GM23248 (cell line): ENCODE measurements around the gene SYNGR3. TPM values are rescaled to one million over a fixed set of nuclear protein-coding genes. Genes with fewer than 3 reads are reported as not detected.
A peak's percentile ranks its signal among the peaks of the same experiment; 100 is the strongest.

Experiments used
- DNase-seq: peaks from one replicate; pipeline ENCODE4 v3.0.0-alpha.2; 2015
- H2AFZ ChIP-seq: fragments of 200-600 bp; sonication (generic); 2 replicates; pipeline ENCODE4 v1.6.1; 2016; ENCODE audit warnings: antibody characterized with exemption
- H3F3A ChIP-seq: fragments of 200-600 bp; sonication (generic); 2 replicates; pipeline ENCODE4 v1.6.1; 2016; ENCODE audit warnings: mild to moderate bottlenecking, antibody characterized with exemption, mixed run types; ENCODE audit not compliant: insufficient read depth
- H3K27ac ChIP-seq: fragments of 200-600 bp; sonication (generic); 2 replicates; pipeline ENCODE4 v1.5.1; 2016; ENCODE audit warnings: mild to moderate bottlenecking
- H3K27me3 ChIP-seq: fragments of 200-600 bp; sonication (generic); replicated peaks from 2 replicates; pipeline ENCODE4 v1.6.1; 2016; ENCODE audit warnings: mild to moderate bottlenecking; ENCODE audit not compliant: insufficient read depth
- H3K36me3 ChIP-seq: fragments of 200-600 bp; sonication (generic); 2 replicates; pipeline ENCODE4 v1.6.1; 2016; ENCODE audit warnings: low read depth, mild to moderate bottlenecking
- H3K4me1 ChIP-seq: fragments of 200-600 bp; sonication (generic); 2 replicates; pipeline ENCODE4 v1.6.1; 2016; ENCODE audit warnings: mild to moderate bottlenecking; ENCODE audit not compliant: insufficient read depth
- H3K4me2 ChIP-seq: fragments of 200-600 bp; sonication (generic); one replicate; pipeline ENCODE4 v1.6.1; 2016; ENCODE audit warnings: mild to moderate bottlenecking; ENCODE audit not compliant: unreplicated experiment
- H3K4me3 ChIP-seq: fragments of 200-600 bp; sonication (generic); 2 replicates; pipeline ENCODE4 v1.5.1; 2016; ENCODE audit warnings: mild to moderate bottlenecking
- H3K79me2 ChIP-seq: fragments of 200-600 bp; sonication (generic); 2 replicates; pipeline ENCODE4 v1.6.1; 2016; ENCODE audit warnings: mild to moderate bottlenecking; ENCODE audit not compliant: insufficient read depth
- H3K9ac ChIP-seq: fragments of 200-600 bp; sonication (generic); 2 replicates; pipeline ENCODE4 v1.6.1; 2016; ENCODE audit warnings: mild to moderate bottlenecking
- H3K9me2 ChIP-seq: fragments of 200-600 bp; sonication (generic); 2 replicates; pipeline ENCODE4 v1.6.1; 2016; ENCODE audit warnings: mixed run types, mild to moderate bottlenecking, moderate library complexity; ENCODE audit not compliant: insufficient read depth
- H3K9me3 ChIP-seq: fragments of 200-600 bp; sonication (generic); one replicate; pipeline ENCODE4 v1.6.1; 2017; ENCODE audit warnings: low read depth
- H4K20me1 ChIP-seq: fragments of 200-600 bp; sonication (generic); 2 replicates; pipeline ENCODE4 v1.6.0; 2016; ENCODE audit not compliant: insufficient read depth
- EZH2 ChIP-seq: fragments of 200-600 bp; sonication (generic); IDR thresholded peaks from 2 replicates; pipeline ENCODE4 v1.6.1; 2018; ENCODE audit warnings: antibody characterized with exemption, mild to moderate bottlenecking; ENCODE audit not compliant: insufficient read depth, poor library complexity, severe bottlenecking
- EZH2phosphoT487 ChIP-seq: fragments of 200-600 bp; sonication (generic); IDR thresholded peaks from 2 replicates; pipeline ENCODE4 v1.6.1; 2018; ENCODE audit warnings: antibody characterized with exemption, moderate library complexity, mild to moderate bottlenecking, low read depth; ENCODE audit not compliant: insufficient read depth
- WGBS, 2 experiments: methylation state at CpG; one replicate each; pipeline ENCODE4 v1.1.6; 2015 to 2017; ENCODE audit warnings: low lambda C conversion rate in 2 of 2, low coverage in 1 of 2; ENCODE audit errors: missing lambda C conversion rate in 2 of 2; 5-methylcytosine and 5-hydroxymethylcytosine counted together
- in situ Hi-C: fragments of 300-500 bp; cut with MboI; formaldehyde crosslinking; loops from 2 replicates; pipeline ENCODE4 v1.15.0; 2020
- polyA plus RNA-seq: library from polyadenylated mRNA; unstranded; fragments of >200 nt; fragmentation: Nextera tagmentation; extraction: Ambion mirVana; gene quantifications from 2 replicates; pipeline ENCODE4 v1.2.1, GENCODE V29; 2016
- total RNA-seq: library from RNA; depleted of rRNA; stranded (reverse); fragments of >200 nt; shearing (Covaris generic); gene quantifications from 2 replicates; pipeline ENCODE4 v1.2.3, GENCODE V29; 2014

Gene SYNGR3
- total and polyA plus RNA-seq, 2 experiments from 2014 or later: 0.22 to 1.3 TPM

- no peak for DNase-seq
- in situ Hi-C loops: no loop called here
- TF ChIP-seq EZH2phosphoT487 (no peak), EZH2 (no peak)
- Histone ChIP-seq H3K27me3 (no peaks in the 10 kb centered on the region), H3K9me2 (no peaks in the 10 kb centered on the region), H3K27ac (0 out of 2 replicates have a peak overlapping the region, but pooled peaks have one; percentile 93), H2AFZ (no peak overlapping the region), H3K36me3 (peaks cover 5% of the 10 kb centered on the region; the same call in 1 of the 2 replicates), H3K9ac (peak overlapping the region; percentile 91; the same call in 1 of the 2 replicates), H3K79me2 (peaks cover 94% of the 10 kb centered on the region), H3K4me2 (no peak overlapping the region), H3F3A (peaks cover 17% of the 10 kb centered on the region), H3K4me3 (no peak overlapping the region), H3K4me1 (peaks cover 21% of the 10 kb centered on the region), H3K9me3 (no peaks in the 10 kb centered on the region), H4K20me1 (peaks cover 11% of the 10 kb centered on the region; the same call in 1 of the 2 replicates)
- 92% methylated on average over 8 of the region's 8 CpGs for WGBS, 2 experiments
Measured at GRCh38 chr16:2006317-2006716, 16.5 kb downstream of the SYNGR3 start.

GRCh38 chr16:2007081-2007836, 17.5 kb downstream of the SYNGR3 start:
- no peak for DNase-seq
- WGBS, 2 experiments: 58 to 64% methylated on average over 15 to 16 of the region's 16 CpGs
- peaks cover 21% of the 10 kb centered on the region for H3K4me1 ChIP-seq
- peaks cover 17% of the 10 kb centered on the region for H3F3A ChIP-seq
- peaks cover 85% of the 10 kb centered on the region for H3K79me2 ChIP-seq
- H2AFZ ChIP-seq: no peak overlapping the region
- in situ Hi-C loops: no loop called here
- H3K4me2 ChIP-seq: peak overlapping the region; percentile 97
- peak overlapping the region; percentile 91 for H3K9ac ChIP-seq
- no peaks in the 10 kb centered on the region for H3K9me2 ChIP-seq
- H3K27me3 ChIP-seq: no peaks in the 10 kb centered on the region
- no peaks in the 10 kb centered on the region; the same call in 1 of the 2 replicates for H3K36me3 ChIP-seq
- no peak for TF ChIP-seq EZH2
- no peak for TF ChIP-seq EZH2phosphoT487
- peak overlapping the region; percentile 93 for H3K27ac ChIP-seq
- peak overlapping the region; percentile 85 for H3K4me3 ChIP-seq
- H4K20me1 ChIP-seq: peaks cover 11% of the 10 kb centered on the region; the same call in 1 of the 2 replicates
- no peaks in the 10 kb centered on the region for H3K9me3 ChIP-seq

GRCh38 chr16:2008009-2008526, 18.3 kb downstream of the SYNGR3 start:
- H3K4me1 ChIP-seq: peaks cover 21% of the 10 kb centered on the region
- peak overlapping the region; percentile 91 for H3K9ac ChIP-seq
- peak overlapping the region; percentile 93 for H3K27ac ChIP-seq
- no peaks in the 10 kb centered on the region for H3K9me2 ChIP-seq
- H2AFZ ChIP-seq: no peak overlapping the region
- peaks cover 17% of the 10 kb centered on the region for H3F3A ChIP-seq
- no peaks in the 10 kb centered on the region for H3K27me3 ChIP-seq
- H3K9me3 ChIP-seq: no peaks in the 10 kb centered on the region
- TF ChIP-seq EZH2: no peak
- no peak for TF ChIP-seq EZH2phosphoT487
- in situ Hi-C loops: no loop called here
- H3K79me2 ChIP-seq: peaks cover 77% of the 10 kb centered on the region
- peak; percentile 96 for DNase-seq
- WGBS, 2 experiments: 5 to 8% methylated on average over 15 of the region's 15 CpGs
- H4K20me1 ChIP-seq: peaks cover 11% of the 10 kb centered on the region; the same call in 1 of the 2 replicates
- H3K4me2 ChIP-seq: peak overlapping the region; percentile 97
- peak overlapping the region; percentile 85 for H3K4me3 ChIP-seq
- no peaks in the 10 kb centered on the region for H3K36me3 ChIP-seq

GRCh38 chr16:2008631-2009163, 18.9 kb downstream of the SYNGR3 start:
- Histone ChIP-seq H3K79me2 (peaks cover 70% of the 10 kb centered on the region), H3K36me3 (no peaks in the 10 kb centered on the region), H3K4me2 (peak overlapping the region; percentile 97), H2AFZ (0 out of 2 replicates have a peak overlapping the region, but pooled peaks have one; percentile 2), H3K27ac (peak overlapping the region; percentile 93), H3K27me3 (no peaks in the 10 kb centered on the region), H4K20me1 (peaks cover 11% of the 10 kb centered on the region; the same call in 1 of the 2 replicates), H3K4me3 (peak overlapping the region; percentile 85), H3K9me2 (no peaks in the 10 kb centered on the region), H3K4me1 (peaks cover 18% of the 10 kb centered on the region), H3F3A (peaks cover 17% of the 10 kb centered on the region), H3K9me3 (no peaks in the 10 kb centered on the region), H3K9ac (peak overlapping the region; percentile 91)
- WGBS, 2 experiments: 1% methylated on average over 23 of the region's 23 CpGs
- TF ChIP-seq EZH2: no peak
- no peak for TF ChIP-seq EZH2phosphoT487
- in situ Hi-C loops: no loop called here
- DNase-seq: peak; percentile 84
